ENCODE results near the gene PAPOLA.

DNA sequence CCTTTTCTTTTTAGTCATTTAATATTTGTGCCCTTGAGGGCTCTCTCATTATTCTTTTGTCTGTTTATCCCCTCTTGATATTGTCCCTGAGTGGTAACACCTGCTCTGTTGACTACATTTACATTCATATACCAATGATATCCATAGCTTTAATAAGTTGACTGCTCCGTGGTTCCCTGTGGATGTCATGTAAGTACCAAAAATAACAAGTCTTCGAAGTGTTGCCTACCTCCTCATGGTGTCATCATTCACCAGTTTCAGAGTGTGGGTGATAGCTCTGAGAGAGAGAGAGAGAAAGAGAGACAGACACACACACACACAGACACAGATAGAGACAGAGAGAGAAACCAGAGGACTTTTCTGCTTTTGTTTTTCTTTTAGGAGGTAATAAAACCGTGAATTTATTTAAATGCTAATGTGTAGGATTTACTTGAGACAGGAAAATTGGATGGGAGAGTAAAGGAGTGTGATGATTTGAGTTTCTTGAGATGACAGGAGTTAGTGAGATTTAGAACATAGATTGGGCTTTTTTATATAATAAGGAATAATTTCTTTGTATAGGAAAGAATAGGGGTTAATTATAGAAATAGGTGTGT is 52.2 kb downstream of the PAPOLA start:
- TF ChIP-seq, protein P1, sequence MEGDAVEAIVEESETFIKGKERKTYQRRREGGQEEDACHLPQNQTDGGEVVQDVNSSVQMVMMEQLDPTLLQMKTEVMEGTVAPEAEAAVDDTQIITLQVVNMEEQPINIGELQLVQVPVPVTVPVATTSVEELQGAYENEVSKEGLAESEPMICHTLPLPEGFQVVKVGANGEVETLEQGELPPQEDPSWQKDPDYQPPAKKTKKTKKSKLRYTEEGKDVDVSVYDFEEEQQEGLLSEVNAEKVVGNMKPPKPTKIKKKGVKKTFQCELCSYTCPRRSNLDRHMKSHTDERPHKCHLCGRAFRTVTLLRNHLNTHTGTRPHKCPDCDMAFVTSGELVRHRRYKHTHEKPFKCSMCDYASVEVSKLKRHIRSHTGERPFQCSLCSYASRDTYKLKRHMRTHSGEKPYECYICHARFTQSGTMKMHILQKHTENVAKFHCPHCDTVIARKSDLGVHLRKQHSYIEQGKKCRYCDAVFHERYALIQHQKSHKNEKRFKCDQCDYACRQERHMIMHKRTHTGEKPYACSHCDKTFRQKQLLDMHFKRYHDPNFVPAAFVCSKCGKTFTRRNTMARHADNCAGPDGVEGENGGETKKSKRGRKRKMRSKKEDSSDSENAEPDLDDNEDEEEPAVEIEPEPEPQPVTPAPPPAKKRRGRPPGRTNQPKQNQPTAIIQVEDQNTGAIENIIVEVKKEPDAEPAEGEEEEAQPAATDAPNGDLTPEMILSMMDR (IDR thresholded peaks at IDR 0.05; ENCODE audit: low read depth, low read length): no peak
- no peak for TF ChIP-seq EZH2phosphoT487 (IDR thresholded peaks at IDR 0.05; ENCODE audit: low read depth)
